Fibroblast of lung (primary cell): ENCODE data around the gene GALNT11. TPM values are rescaled to one million over a fixed set of nuclear protein-coding genes. Genes with fewer than 3 reads are reported as not detected.
A peak's percentile ranks its signal among the peaks of the same experiment; 100 is the strongest.

Experiments
- DNase-seq, 2 donors: peaks; one replicate each; pipeline versions ENCODE4 v3.0.0 to v3.0.0-alpha.2; 2010; ENCODE audit warnings: low read depth in 2 of 2
- H2AFZ ChIP-seq: 2 replicates; pipeline ENCODE4 v1.5.1; 2012; ENCODE audit warnings: low read length, control low read depth, inconsistent platforms
- H3K27ac ChIP-seq: 2 replicates; pipeline ENCODE4 v1.5.1; 2011; ENCODE audit warnings: low read length, control low read depth; ENCODE audit not compliant: insufficient read depth
- H3K27me3 ChIP-seq: 2 replicates; pipeline ENCODE4 v1.5.1; 2011; ENCODE audit warnings: mild to moderate bottlenecking, low read length; ENCODE audit not compliant: control insufficient read depth, insufficient read depth
- H3K36me3 ChIP-seq: 2 replicates; pipeline ENCODE4 v1.5.1; 2011; ENCODE audit warnings: low read length; ENCODE audit not compliant: control insufficient read depth, insufficient read depth
- H3K4me1 ChIP-seq: 2 replicates; pipeline ENCODE4 v1.5.1; 2011; ENCODE audit warnings: low read length; ENCODE audit not compliant: control insufficient read depth, insufficient read depth; ENCODE audit errors: extremely low read depth
- H3K4me2 ChIP-seq: 2 replicates; pipeline ENCODE4 v1.5.1; 2011; ENCODE audit warnings: low read length, control low read depth; ENCODE audit not compliant: insufficient read depth; ENCODE audit errors: extremely low read depth
- H3K4me3 ChIP-seq, 4 experiments: fragments of 200-600 bp in 1 of 4; sonication (generic) in 1 of 4; replicated peaks in 1 of 4; 2 replicates each; pipeline ENCODE4 v1.5.1; 2011 to 2016; ENCODE audit warnings: low read length in 4 of 4, low read depth in 3 of 4, mild to moderate bottlenecking in 3 of 4, control low read depth in 2 of 4, inconsistent platforms in 1 of 4, mixed read lengths in 1 of 4; ENCODE audit not compliant: insufficient read depth in 1 of 4; ENCODE audit errors: control extremely low read depth in 1 of 4
- H3K79me2 ChIP-seq: 2 replicates; pipeline ENCODE4 v1.5.1; 2012; ENCODE audit warnings: mild to moderate bottlenecking, low read length, inconsistent platforms; ENCODE audit not compliant: control insufficient read depth, insufficient read depth
- H3K9ac ChIP-seq: 2 replicates; pipeline ENCODE4 v1.5.1; 2011; ENCODE audit warnings: mild to moderate bottlenecking, low read length, control low read depth; ENCODE audit not compliant: insufficient read depth
- H3K9me3 ChIP-seq: 2 replicates; pipeline ENCODE4 v1.5.1; 2012; ENCODE audit warnings: low read depth, low read length; ENCODE audit not compliant: control insufficient read depth, insufficient read depth
- H4K20me1 ChIP-seq: 2 replicates; pipeline ENCODE4 v1.5.1; 2011; ENCODE audit warnings: low read length; ENCODE audit not compliant: control insufficient read depth, insufficient read depth; ENCODE audit errors: extremely low read depth
- CTCF ChIP-seq, 2 donors: IDR thresholded peaks in 1 of 2; conservative IDR thresholded peaks in 1 of 2; 1 replicate in 1 of 2; 2 replicates in 1 of 2; pipeline ENCODE4 v1.5.1; 2011 to 2012; ENCODE audit warnings: low read length in 2 of 2, control low read depth in 1 of 2, inconsistent platforms in 1 of 2, low read depth in 1 of 2, mild to moderate bottlenecking in 1 of 2
- EZH2 ChIP-seq: IDR thresholded peaks from 2 replicates; pipeline ENCODE4 v1.5.1; 2012; ENCODE audit warnings: low read length, control low read depth, mild to moderate bottlenecking; ENCODE audit errors: missing control alignments
- polyA plus RNA-seq, 2 donors: library from polyadenylated mRNA; depleted of rRNA in 1 of 2; stranded (reverse) in 1 of 2; unstranded in 1 of 2; fragments of >200 nt; gene quantifications; 2 replicates each; pipeline ENCODE4 v1.2.1, GENCODE V29; 2011 to 2012; ENCODE audit warnings: missing spikeins in 1 of 2
- total RNA-seq: library from RNA; depleted of rRNA; stranded (reverse); fragments of >200 nt; gene quantifications from 2 replicates; pipeline ENCODE4 v1.2.1, GENCODE V29; 2014

GALNT11 gene
- total and polyA plus RNA-seq, 2 donors (not counting 1 experiment from before 2014, with no cell fraction given): 43.8 to 56.3 TPM

GRCh38 chr7:152144557-152145245 is 119.2 kb downstream of the GALNT11 start:
- Histone ChIP-seq H3K9me3 (no peaks in the 10 kb centered on the region), H4K20me1 (no peaks in the 10 kb centered on the region), H3K27me3 (no peaks in the 10 kb centered on the region), H3K4me2 (no peak overlapping the region), H3K4me3 (no peak overlapping the region), H3K79me2 (no peaks in the 10 kb centered on the region), H3K27ac (no peak overlapping the region), H3K4me1 (peaks cover 2% of the 10 kb centered on the region), H3K9ac (no peak overlapping the region), H3K36me3 (peaks cover 19% of the 10 kb centered on the region), H2AFZ (no peak overlapping the region)
- no peak for DNase-seq
- no peak for TF ChIP-seq EZH2
- no peak for TF ChIP-seq CTCF (conservative IDR thresholded peaks at IDR 0.05 in 1 of 2, IDR thresholded peaks at IDR 0.05 in 1 of 2; ENCODE audit: low read depth in 1 of 2, low read length in 2 of 2)

DNA sequence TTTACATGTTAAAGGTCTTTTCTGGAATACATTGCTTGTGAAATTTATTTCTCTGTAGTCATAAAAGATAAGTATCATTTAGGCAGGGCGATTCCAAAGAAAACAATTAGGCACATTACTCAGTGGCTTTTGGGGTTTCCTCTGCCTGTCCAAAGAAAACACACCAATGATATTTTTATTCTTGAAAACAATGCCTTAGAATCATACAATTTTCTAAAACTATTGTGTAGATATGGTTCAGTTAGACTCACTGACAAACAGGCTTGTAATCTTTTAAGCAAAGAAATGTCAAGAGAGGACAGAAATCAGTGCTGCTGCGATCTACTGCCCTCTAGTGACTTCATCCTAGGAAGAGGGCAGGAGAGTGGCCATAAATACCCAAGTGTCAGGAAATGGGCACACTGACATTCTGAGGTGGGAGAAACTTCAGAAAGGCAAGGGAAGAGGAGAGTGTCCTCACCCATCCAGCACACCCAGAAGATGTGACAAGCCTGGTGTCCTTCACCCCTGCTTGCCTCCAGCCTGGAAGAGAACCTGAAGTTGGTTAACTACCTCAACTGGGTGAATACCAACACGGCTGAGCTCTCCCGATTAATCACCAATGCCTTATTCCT is 120.5 kb downstream of the GALNT11 start:
- DNase-seq: peak; percentile 64 to 90
- TF ChIP-seq CTCF (conservative IDR thresholded peaks at IDR 0.05 in 1 of 2, IDR thresholded peaks at IDR 0.05 in 1 of 2; ENCODE audit: low read depth in 1 of 2, low read length in 2 of 2): peak; percentile 46 to 67
- no peak for TF ChIP-seq EZH2
- Histone ChIP-seq H3K27ac (no peak overlapping the region), H4K20me1 (no peaks in the 10 kb centered on the region), H3K9ac (no peak overlapping the region), H3K4me2 (no peak overlapping the region), H3K79me2 (no peaks in the 10 kb centered on the region), H3K27me3 (no peaks in the 10 kb centered on the region), H2AFZ (no peak overlapping the region), H3K4me1 (peaks cover 2% of the 10 kb centered on the region), H3K9me3 (no peaks in the 10 kb centered on the region), H3K36me3 (peaks cover 14% of the 10 kb centered on the region), H3K4me3 (no peak overlapping the region)

- Histone ChIP-seq H3K36me3 (peaks cover 20% of the 10 kb centered on the region), H3K9me3 (no peaks in the 10 kb centered on the region), H3K4me1 (peaks cover 2% of the 10 kb centered on the region)
These were observed 123.2 kb downstream of the GALNT11 start for GRCh38 chr7:152148706-152149105.

More at GRCh38 chr7:152148706-152149105, 123.2 kb downstream of the GALNT11 start:
- Histone ChIP-seq H2AFZ (no peak overlapping the region), H3K79me2 (no peaks in the 10 kb centered on the region), H3K27me3 (no peaks in the 10 kb centered on the region), H3K4me3 (no peak overlapping the region), H3K4me2 (no peak overlapping the region), H3K27ac (no peak overlapping the region), H4K20me1 (no peaks in the 10 kb centered on the region), H3K9ac (no peak overlapping the region)
- TF ChIP-seq EZH2 (no peak), CTCF (conservative IDR thresholded peaks at IDR 0.05 in 1 of 2, IDR thresholded peaks at IDR 0.05 in 1 of 2; ENCODE audit: low read depth in 1 of 2, low read length in 2 of 2) (no peak)
- DNase-seq: no peak
